Adrenal gland (tissue), 5 donors: Measurements from ENCODE around the gene ABCG2.

Experiments used
- POLR2A ChIP-seq, 2 donors: fragments of 450-650 bp; IDR thresholded peaks; one replicate each; pipeline ENCODE4 v1.6.1; 2017; ENCODE audit warnings: antibody characterized with exemption in 2 of 2, mild to moderate bottlenecking in 2 of 2, moderate library complexity in 1 of 2
- TF ChIP-seq, protein P1 (sequence below), 6 experiments: fragments of 450-650 bp in 4 of 6; fragments of 200-600 bp in 2 of 6; sonication (generic) in 1 of 6; IDR thresholded peaks; 1 replicate in 5 of 6; 2 replicates in 1 of 6; pipeline versions ENCODE4 v1.5.1 to v1.8.0; 2016 to 2021; ENCODE audit warnings: antibody characterized with exemption in 6 of 6, mild to moderate bottlenecking in 2 of 6, moderate library complexity in 1 of 6
- donor health status: DM: no; HTN: no; CAD: no.

DNA sequence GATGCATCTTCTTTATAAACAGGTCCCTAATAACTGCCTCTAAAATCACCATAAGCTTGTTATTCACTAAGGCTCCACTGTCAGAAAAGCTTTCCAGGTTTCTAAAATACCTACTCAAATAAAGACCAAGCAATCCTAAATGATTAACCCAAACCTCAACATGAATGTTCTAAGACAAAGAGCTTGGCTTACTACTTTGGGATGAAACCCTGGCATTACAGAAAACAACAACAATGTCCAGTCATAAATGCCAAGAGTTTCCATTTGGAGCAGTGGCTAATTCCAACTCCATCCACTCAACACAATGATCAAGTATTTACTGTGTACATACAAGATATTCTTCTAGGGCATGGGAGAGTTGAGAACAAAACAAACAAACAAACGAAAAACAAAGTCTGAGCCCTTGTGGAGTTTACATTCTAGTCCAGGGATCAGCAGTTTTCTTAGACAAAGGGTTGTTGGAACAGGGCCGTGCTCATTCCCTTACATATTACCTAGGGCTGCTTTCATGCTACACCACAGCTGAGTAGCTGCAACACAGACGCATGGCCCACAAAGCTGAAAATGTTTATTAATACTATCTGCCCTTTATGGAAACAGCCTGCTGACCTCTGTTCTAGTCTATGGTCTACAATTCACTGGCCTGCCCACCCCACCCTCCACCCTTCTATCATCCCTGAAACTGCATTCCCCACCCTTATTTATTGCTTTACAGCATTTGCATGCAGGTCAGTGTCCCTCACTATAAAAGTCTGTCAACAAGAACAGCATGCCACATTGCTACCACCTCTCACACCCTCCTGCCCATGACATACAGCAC is 23.7 kb downstream of the ABCG2 start:
- TF ChIP-seq, protein P1, sequence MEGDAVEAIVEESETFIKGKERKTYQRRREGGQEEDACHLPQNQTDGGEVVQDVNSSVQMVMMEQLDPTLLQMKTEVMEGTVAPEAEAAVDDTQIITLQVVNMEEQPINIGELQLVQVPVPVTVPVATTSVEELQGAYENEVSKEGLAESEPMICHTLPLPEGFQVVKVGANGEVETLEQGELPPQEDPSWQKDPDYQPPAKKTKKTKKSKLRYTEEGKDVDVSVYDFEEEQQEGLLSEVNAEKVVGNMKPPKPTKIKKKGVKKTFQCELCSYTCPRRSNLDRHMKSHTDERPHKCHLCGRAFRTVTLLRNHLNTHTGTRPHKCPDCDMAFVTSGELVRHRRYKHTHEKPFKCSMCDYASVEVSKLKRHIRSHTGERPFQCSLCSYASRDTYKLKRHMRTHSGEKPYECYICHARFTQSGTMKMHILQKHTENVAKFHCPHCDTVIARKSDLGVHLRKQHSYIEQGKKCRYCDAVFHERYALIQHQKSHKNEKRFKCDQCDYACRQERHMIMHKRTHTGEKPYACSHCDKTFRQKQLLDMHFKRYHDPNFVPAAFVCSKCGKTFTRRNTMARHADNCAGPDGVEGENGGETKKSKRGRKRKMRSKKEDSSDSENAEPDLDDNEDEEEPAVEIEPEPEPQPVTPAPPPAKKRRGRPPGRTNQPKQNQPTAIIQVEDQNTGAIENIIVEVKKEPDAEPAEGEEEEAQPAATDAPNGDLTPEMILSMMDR (IDR thresholded peaks at IDR 0.05), result no peak
- no peak for TF ChIP-seq POLR2A (IDR thresholded peaks at IDR 0.05)
